Umbilical cord (tissue), 2 donors: Measurements from ENCODE around the gene CSRNP3. TPM values are rescaled to one million over a fixed set of nuclear protein-coding genes. Genes with fewer than 3 reads are reported as not detected.

ENCODE experiments used
- DNase-seq: peaks from one replicate; pipeline ENCODE4 v3.0.0-alpha.2; 2015; ENCODE audit warnings: low spot score
- total RNA-seq: library from RNA; depleted of rRNA; stranded (reverse); fragments of >200 nt; gene quantifications from one replicate; pipeline ENCODE4 v1.2.3, GENCODE V29; 2014; ENCODE audit warnings: low replicate concordance; ENCODE audit not compliant: insufficient read depth

Gene CSRNP3
- 10.4 TPM for total RNA-seq

- peak; percentile 97 for DNase-seq
Observed at GRCh38 chr2:165469417-165469816, at the start of gene CSRNP3. Gene CSRNP3 (plus strand): TSS chr2:165469698. CDS start chr2:165595066, 125,368 bp downstream.

GRCh38 chr2:165420231-165420630 lies 49.3 kb upstream of the CSRNP3 start:
- no peak for DNase-seq

- no peak for DNase-seq
Observed at GRCh38 chr2:165423081-165423480, 46.4 kb upstream of the CSRNP3 start.

GRCh38 chr2:165425556-165425955 lies 43.9 kb upstream of the CSRNP3 start:
- no peak for DNase-seq

GRCh38 chr2:165427686-165428085 lies 41.8 kb upstream of the CSRNP3 start:
- DNase-seq, result no peak

GRCh38 chr2:165428926-165429325 lies 40.6 kb upstream of the CSRNP3 start:
- no peak for DNase-seq

GRCh38 chr2:165431014-165431413 lies 38.5 kb upstream of the CSRNP3 start:
- no peak for DNase-seq

GRCh38 chr2:165432234-165432966 lies 37.1 kb upstream of the CSRNP3 start:
- no peak for DNase-seq

- no peak for DNase-seq
Observed at GRCh38 chr2:165434865-165435496, 34.5 kb upstream of the CSRNP3 start.

- DNase-seq, result no peak
Observed at GRCh38 chr2:165435611-165436010, 33.9 kb upstream of the CSRNP3 start.

GRCh38 chr2:165436559-165436958 lies 32.9 kb upstream of the CSRNP3 start:
- DNase-seq, result no peak

- DNase-seq, result peak; percentile 94
Observed at GRCh38 chr2:165440367-165440766, 29.1 kb upstream of the CSRNP3 start.

- DNase-seq, result no peak
Observed at GRCh38 chr2:165443511-165443910, 26.0 kb upstream of the CSRNP3 start.

- no peak for DNase-seq
Observed at GRCh38 chr2:165448406-165448805, 21.1 kb upstream of the CSRNP3 start.

GRCh38 chr2:165450156-165450555 lies 19.3 kb upstream of the CSRNP3 start:
- DNase-seq, result no peak

- DNase-seq, result no peak
Observed at GRCh38 chr2:165452327-165452726, 17.2 kb upstream of the CSRNP3 start.

- DNase-seq, result no peak
Observed at GRCh38 chr2:165453561-165454094, 15.9 kb upstream of the CSRNP3 start.

GRCh38 chr2:165454905-165455304 lies 14.6 kb upstream of the CSRNP3 start:
- no peak for DNase-seq

- DNase-seq, result no peak
Observed at GRCh38 chr2:165456027-165456426, 13.5 kb upstream of the CSRNP3 start.

- no peak for DNase-seq
Observed at GRCh38 chr2:165462443-165462842, 7.1 kb upstream of the CSRNP3 start.

- no peak for DNase-seq
Observed at GRCh38 chr2:165466386-165466785, 3.1 kb upstream of the CSRNP3 start.

GRCh38 chr2:165467921-165468320 lies 1.6 kb upstream of the CSRNP3 start:
- DNase-seq, result no peak

GRCh38 chr2:165470361-165470760 lies 863 bp downstream of the CSRNP3 start:
- DNase-seq, result no peak
